Esophagus squamous epithelium (tissue), 4 donors: ENCODE results near the gene NDC80.

Source experiments
- POLR2A ChIP-seq, 4 donors: fragments of 450-650 bp; IDR thresholded peaks; one replicate each; pipeline ENCODE4 v1.6.1; 2017; ENCODE audit warnings: antibody characterized with exemption in 4 of 4, mild to moderate bottlenecking in 4 of 4, moderate library complexity in 3 of 4
- TF ChIP-seq, protein P1 (sequence below), 6 experiments: fragments of 450-650 bp in 4 of 6; fragments of 200-600 bp in 2 of 6; sonication (generic) in 2 of 6; IDR thresholded peaks; one replicate each; pipeline ENCODE4 v1.5.1; 2016 to 2019; ENCODE audit warnings: antibody characterized with exemption in 6 of 6, mild to moderate bottlenecking in 4 of 6, moderate library complexity in 4 of 6

DNA sequence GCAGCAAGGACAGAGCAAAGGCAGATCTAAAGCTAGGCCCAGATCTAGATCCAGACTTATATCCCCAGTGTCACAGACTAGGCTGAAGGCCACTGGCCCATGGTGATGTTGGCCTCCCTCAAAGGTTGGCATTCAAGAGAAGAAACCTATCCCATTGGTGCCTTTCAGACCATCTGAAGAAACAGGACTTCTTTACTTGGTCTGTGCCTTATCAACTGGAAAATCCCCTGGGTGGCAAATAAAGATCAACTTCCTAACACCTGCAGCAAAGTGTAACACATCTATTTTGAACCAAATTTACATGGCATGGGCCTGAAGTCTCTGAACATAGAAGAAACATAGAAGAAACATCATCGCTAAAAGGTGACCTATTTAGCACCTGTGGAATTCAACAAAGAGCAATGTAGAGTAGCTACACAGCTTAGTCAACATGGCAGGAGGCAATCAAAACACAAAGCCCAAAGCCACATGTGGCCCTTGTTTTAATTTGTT is 35.9 kb upstream of the NDC80 start:
- TF ChIP-seq, protein P1, sequence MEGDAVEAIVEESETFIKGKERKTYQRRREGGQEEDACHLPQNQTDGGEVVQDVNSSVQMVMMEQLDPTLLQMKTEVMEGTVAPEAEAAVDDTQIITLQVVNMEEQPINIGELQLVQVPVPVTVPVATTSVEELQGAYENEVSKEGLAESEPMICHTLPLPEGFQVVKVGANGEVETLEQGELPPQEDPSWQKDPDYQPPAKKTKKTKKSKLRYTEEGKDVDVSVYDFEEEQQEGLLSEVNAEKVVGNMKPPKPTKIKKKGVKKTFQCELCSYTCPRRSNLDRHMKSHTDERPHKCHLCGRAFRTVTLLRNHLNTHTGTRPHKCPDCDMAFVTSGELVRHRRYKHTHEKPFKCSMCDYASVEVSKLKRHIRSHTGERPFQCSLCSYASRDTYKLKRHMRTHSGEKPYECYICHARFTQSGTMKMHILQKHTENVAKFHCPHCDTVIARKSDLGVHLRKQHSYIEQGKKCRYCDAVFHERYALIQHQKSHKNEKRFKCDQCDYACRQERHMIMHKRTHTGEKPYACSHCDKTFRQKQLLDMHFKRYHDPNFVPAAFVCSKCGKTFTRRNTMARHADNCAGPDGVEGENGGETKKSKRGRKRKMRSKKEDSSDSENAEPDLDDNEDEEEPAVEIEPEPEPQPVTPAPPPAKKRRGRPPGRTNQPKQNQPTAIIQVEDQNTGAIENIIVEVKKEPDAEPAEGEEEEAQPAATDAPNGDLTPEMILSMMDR (IDR thresholded peaks at IDR 0.05), result no peak
- no peak for TF ChIP-seq POLR2A (IDR thresholded peaks at IDR 0.05)
